Stimulated activated naive CD8-positive, alpha-beta T cell treated with anti-CD3 and anti-CD28 coated beads, Interleukin-15, Interleukin-2, amounts not matched to agents 100 ng/mL and 50 ng/mL, for 24 hours (primary cell): ENCODE results near the gene CCNO.

Source experiments
- H3K27ac Mint-ChIP-seq: one replicate; pipeline ENCODE4 v1.8.0; 2021; ENCODE audit warnings: mild to moderate bottlenecking, mixed read lengths
- H3K27me3 Mint-ChIP-seq: one replicate; pipeline ENCODE4 v1.8.0; 2021; ENCODE audit warnings: mixed read lengths
- H3K36me3 Mint-ChIP-seq: one replicate; pipeline ENCODE4 v1.8.0; 2021; ENCODE audit warnings: low read depth, mixed read lengths
- H3K4me1 Mint-ChIP-seq: one replicate; pipeline ENCODE4 v1.8.0; 2021; ENCODE audit warnings: low read depth, mixed read lengths
- H3K4me3 Mint-ChIP-seq: one replicate; pipeline ENCODE4 v1.8.0; 2021; ENCODE audit warnings: mild to moderate bottlenecking, mixed read lengths
- H3K9me3 Mint-ChIP-seq: one replicate; pipeline ENCODE4 v1.8.0; 2021; ENCODE audit warnings: mixed read lengths

The CCNO gene, protein sequence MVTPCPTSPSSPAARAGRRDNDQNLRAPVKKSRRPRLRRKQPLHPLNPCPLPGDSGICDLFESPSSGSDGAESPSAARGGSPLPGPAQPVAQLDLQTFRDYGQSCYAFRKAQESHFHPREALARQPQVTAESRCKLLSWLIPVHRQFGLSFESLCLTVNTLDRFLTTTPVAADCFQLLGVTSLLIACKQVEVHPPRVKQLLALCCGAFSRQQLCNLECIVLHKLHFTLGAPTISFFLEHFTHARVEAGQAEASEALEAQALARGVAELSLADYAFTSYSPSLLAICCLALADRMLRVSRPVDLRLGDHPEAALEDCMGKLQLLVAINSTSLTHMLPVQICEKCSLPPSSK

DNA sequence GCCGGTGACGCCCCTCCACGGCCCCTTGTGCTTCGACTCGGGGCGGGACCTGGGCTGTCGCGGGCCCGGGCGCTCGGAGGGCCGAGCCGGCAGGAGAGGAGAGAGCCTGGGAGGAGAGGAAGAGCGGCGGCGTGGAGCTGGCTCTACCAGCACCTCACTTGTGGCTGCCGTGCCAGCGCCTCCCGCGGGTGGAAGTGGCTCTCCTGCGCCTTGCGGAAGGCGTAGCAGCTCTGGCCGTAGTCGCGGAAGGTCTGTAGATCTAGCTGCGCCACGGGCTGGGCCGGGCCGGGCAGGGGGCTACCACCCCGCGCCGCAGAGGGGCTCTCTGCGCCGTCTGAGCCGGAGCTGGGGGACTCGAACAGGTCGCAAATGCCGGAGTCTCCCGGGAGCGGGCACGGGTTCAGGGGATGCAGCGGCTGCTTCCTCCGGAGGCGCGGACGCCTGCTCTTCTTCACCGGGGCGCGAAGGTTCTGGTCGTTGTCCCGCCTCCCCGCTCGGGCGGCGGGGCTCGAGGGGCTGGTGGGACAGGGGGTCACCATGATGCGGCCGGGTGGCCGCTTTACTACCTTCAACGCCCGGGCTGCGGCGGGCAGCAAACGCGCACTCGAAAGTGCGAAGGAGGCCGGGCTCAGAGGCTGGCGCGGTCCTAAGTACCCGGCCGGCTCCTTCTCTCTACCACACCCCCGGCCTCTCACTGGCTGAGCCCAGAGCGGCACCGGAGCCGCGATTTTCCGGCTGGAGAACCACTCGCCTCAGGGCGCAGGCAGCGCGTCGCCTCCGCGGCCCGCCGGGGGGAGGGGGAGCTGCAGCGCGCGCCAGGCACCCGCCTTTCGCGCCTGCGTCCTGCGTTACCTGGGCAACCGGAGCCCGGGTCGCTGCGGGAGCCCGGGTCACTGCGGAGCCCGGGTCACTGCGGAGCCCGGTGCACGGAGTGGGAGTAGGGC lies at the start of gene CCNO:
TSS of gene CCNO (minus strand) at position 624 of the 944 bp plus-strand sequence. CDS start at position 539, 85 bp downstream.
- Mint-ChIP-seq H3K9me3 (no peaks in the 10 kb centered on the region), H3K27ac (peak within 1 kb of the TSS; percentile 31), H3K36me3 (no peaks in the 10 kb centered on the region), H3K4me3 (peak within 1 kb of the TSS; percentile 79), H3K27me3 (peaks cover 74% of the 10 kb centered on the region), H3K4me1 (peaks cover 31% of the 10 kb centered on the region)

- Mint-ChIP-seq H3K4me3 (no peak overlapping the region), H3K9me3 (no peaks in the 10 kb centered on the region), H3K27me3 (no peaks in the 10 kb centered on the region), H3K4me1 (no peaks in the 10 kb centered on the region), H3K27ac (no peak overlapping the region), H3K36me3 (peaks cover 69% of the 10 kb centered on the region)
These were observed 45.4 kb upstream of the CCNO start for GRCh38 chr5:55278778-55279177.

GRCh38 chr5:55276771-55277170 lies 43.4 kb upstream of the CCNO start:
- Mint-ChIP-seq H3K4me3 (no peak overlapping the region), H3K36me3 (peaks cover 71% of the 10 kb centered on the region)

GRCh38 chr5:55258339-55258738 lies 24.9 kb upstream of the CCNO start:
- no peaks in the 10 kb centered on the region for H3K4me1 Mint-ChIP-seq
- no peak overlapping the region for H3K27ac Mint-ChIP-seq
- H3K36me3 Mint-ChIP-seq: peaks cover 57% of the 10 kb centered on the region
- no peaks in the 10 kb centered on the region for H3K27me3 Mint-ChIP-seq
- H3K4me3 Mint-ChIP-seq: no peak overlapping the region
- H3K9me3 Mint-ChIP-seq: no peaks in the 10 kb centered on the region

More at GRCh38 chr5:55276771-55277170, 43.4 kb upstream of the CCNO start:
- Mint-ChIP-seq H3K4me1 (no peaks in the 10 kb centered on the region), H3K27me3 (no peaks in the 10 kb centered on the region), H3K9me3 (no peaks in the 10 kb centered on the region), H3K27ac (no peak overlapping the region)

GRCh38 chr5:55254802-55255201 lies 21.4 kb upstream of the CCNO start:
- Mint-ChIP-seq H3K4me3 (no peak overlapping the region), H3K27me3 (peaks cover 9% of the 10 kb centered on the region), H3K27ac (no peak overlapping the region), H3K4me1 (no peaks in the 10 kb centered on the region), H3K36me3 (peaks cover 31% of the 10 kb centered on the region), H3K9me3 (no peaks in the 10 kb centered on the region)

DNA sequence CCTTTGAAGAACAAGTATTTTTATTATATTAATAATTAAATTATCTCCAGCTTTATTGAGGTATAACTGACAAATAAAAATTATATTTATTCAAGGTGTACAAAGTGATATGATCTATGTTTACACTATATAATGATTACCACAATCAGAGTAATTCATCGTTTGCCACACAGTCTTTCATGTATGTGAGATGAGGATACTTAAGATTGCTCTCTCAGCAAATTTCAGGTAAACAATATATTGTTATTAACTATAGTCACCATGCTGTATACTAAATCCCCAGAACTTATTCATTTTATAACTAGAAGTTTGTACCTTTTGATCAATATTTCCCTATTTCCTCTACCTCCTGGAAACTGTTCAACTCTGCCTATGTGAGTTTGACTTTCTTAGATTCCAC lies 16.7 kb upstream of the CCNO start:
- Mint-ChIP-seq H3K27ac (no peak overlapping the region), H3K4me1 (no peaks in the 10 kb centered on the region), H3K9me3 (peaks cover 13% of the 10 kb centered on the region), H3K4me3 (no peak overlapping the region), H3K27me3 (peaks cover 23% of the 10 kb centered on the region), H3K36me3 (peaks cover 8% of the 10 kb centered on the region)

- Mint-ChIP-seq H3K4me1 (no peaks in the 10 kb centered on the region), H3K9me3 (no peaks in the 10 kb centered on the region), H3K4me3 (no peak overlapping the region), H3K27me3 (peaks cover 38% of the 10 kb centered on the region), H3K36me3 (no peaks in the 10 kb centered on the region), H3K27ac (no peak overlapping the region)
These were observed 8.3 kb upstream of the CCNO start for GRCh38 chr5:55241746-55242145.

DNA sequence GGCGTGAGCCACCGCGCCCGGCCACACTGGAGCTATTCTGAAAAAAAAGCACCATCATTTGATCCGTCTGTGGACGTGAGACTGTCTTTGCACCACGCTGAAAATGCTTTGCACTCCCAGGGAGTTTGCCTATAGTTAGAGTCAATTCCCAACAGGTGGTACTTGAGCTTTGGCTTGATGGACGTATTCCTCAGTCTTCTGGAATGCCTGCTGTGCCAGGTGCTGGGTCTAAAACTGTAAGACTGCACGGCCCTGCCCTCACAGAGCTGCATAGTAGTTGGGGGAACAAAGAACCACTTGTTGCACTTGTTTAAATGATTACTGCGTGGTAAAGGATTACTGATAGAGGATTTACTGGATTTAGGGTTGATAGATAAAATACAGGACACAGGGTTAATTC lies 3.4 kb upstream of the CCNO start:
- Mint-ChIP-seq H3K27me3 (peaks cover 53% of the 10 kb centered on the region), H3K4me1 (peaks cover 18% of the 10 kb centered on the region), H3K27ac (no peak overlapping the region), H3K9me3 (no peaks in the 10 kb centered on the region), H3K4me3 (no peak overlapping the region), H3K36me3 (no peaks in the 10 kb centered on the region)

DNA sequence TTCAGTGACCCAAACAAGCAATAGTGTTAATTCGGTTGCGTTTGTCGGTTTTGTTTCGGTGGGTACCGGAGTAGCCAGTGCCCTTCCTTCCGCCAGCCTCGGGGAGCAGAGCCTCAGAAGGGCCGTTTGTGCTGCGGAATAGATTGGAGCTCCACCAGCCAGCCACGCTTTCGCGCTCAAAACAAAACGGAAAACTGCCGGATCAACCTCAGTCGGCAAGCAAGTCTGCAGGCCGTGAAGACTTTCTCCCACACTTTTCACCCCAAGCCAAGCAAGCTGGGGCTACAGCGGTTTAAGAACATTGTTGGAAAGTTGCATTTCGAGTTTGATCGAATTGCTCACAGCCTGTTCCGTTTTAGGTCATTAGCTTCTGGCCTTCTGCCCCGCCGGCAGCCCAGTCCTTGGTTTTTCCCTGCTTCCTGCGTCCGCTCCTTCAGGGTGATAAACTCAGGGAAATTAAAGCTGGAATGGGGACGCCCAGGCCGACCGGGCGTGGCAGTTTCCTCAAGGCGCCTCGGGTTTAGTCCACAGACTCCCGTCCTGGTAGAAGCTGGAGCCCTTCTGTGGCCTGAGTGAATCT lies 803 bp upstream of the CCNO start:
- no peaks in the 10 kb centered on the region for H3K36me3 Mint-ChIP-seq
- H3K4me1 Mint-ChIP-seq: peaks cover 31% of the 10 kb centered on the region
- peaks cover 71% of the 10 kb centered on the region for H3K27me3 Mint-ChIP-seq
- no peaks in the 10 kb centered on the region for H3K9me3 Mint-ChIP-seq
- peak overlapping the region; percentile 31 for H3K27ac Mint-ChIP-seq
- H3K4me3 Mint-ChIP-seq: peak overlapping the region; percentile 79

GRCh38 chr5:55232271-55232984 lies 980 bp downstream of the CCNO start:
- peak overlapping the region; percentile 74 for H3K4me3 Mint-ChIP-seq
- peak overlapping the region; percentile 21 for H3K27ac Mint-ChIP-seq
- H3K4me1 Mint-ChIP-seq: peaks cover 38% of the 10 kb centered on the region
- peaks cover 76% of the 10 kb centered on the region for H3K27me3 Mint-ChIP-seq
- no peaks in the 10 kb centered on the region for H3K9me3 Mint-ChIP-seq
- no peaks in the 10 kb centered on the region for H3K36me3 Mint-ChIP-seq

- Mint-ChIP-seq H3K4me3 (peak overlapping the region; percentile 74), H3K27ac (no peak overlapping the region), H3K4me1 (peaks cover 39% of the 10 kb centered on the region), H3K9me3 (no peaks in the 10 kb centered on the region), H3K36me3 (no peaks in the 10 kb centered on the region), H3K27me3 (peaks cover 73% of the 10 kb centered on the region)
These were observed 1.5 kb downstream of the CCNO start for GRCh38 chr5:55231919-55232270.

GRCh38 chr5:55231029-55231918 lies 2.1 kb downstream of the CCNO start:
- Mint-ChIP-seq H3K9me3 (no peaks in the 10 kb centered on the region), H3K36me3 (no peaks in the 10 kb centered on the region), H3K4me3 (peak overlapping the region; percentile 74), H3K27ac (no peak overlapping the region), H3K27me3 (peaks cover 71% of the 10 kb centered on the region), H3K4me1 (peaks cover 39% of the 10 kb centered on the region)

GRCh38 chr5:55230086-55230629 lies 3.2 kb downstream of the CCNO start:
- Mint-ChIP-seq H3K27ac (no peak overlapping the region), H3K4me3 (no peak overlapping the region), H3K4me1 (peaks cover 39% of the 10 kb centered on the region), H3K27me3 (peaks cover 78% of the 10 kb centered on the region), H3K9me3 (no peaks in the 10 kb centered on the region), H3K36me3 (no peaks in the 10 kb centered on the region)
